Thoracic aorta (tissue), 2 donors: ENCODE data around the gene WNK2. TPM values are rescaled to one million over a fixed set of nuclear protein-coding genes. Genes with fewer than 3 reads are reported as not detected.
"Not testable (repeated sequence)": the region's sequence is repeated elsewhere in the genome, so short reads cannot be mapped to it uniquely, and the experiment has no call there.

ENCODE experiments used
- ATAC-seq: fragments of 150-250 bp; one replicate; pipeline ENCODE4 v1.8.0; 2017; ENCODE audit warnings: low read depth; ENCODE audit not compliant: insufficient number of reproducible peaks, low FRiP score
- DNase-seq: peaks from one replicate; pipeline ENCODE4 v3.0.0-alpha.2; 2020; ENCODE audit warnings: low spot score
- H3K27ac ChIP-seq, 2 donors: fragments of 200-600 bp; sonication (generic); 1 replicate in 1 of 2; 2 replicates in 1 of 2; pipeline ENCODE4 v1.5.1; 2016; ENCODE audit warnings: mild to moderate bottlenecking in 2 of 2, moderate library complexity in 2 of 2
- H3K27me3 ChIP-seq: fragments of 200-600 bp; sonication (generic); replicated peaks from 2 replicates; pipeline ENCODE4 v1.6.0; 2016; ENCODE audit warnings: mild to moderate bottlenecking; ENCODE audit not compliant: insufficient read depth
- H3K36me3 ChIP-seq: fragments of 200-600 bp; sonication (generic); one replicate; pipeline ENCODE4 v1.5.1; 2016
- H3K4me1 ChIP-seq, 2 donors: fragments of 200-600 bp; sonication (generic); 1 replicate in 1 of 2; 2 replicates in 1 of 2; pipeline versions ENCODE4 v1.5.1 to v1.6.0; 2016; ENCODE audit warnings: low read depth in 2 of 2, mild to moderate bottlenecking in 1 of 2; ENCODE audit not compliant: control insufficient read depth in 1 of 2
- H3K4me3 ChIP-seq: fragments of 200-600 bp; sonication (generic); 2 replicates; pipeline ENCODE4 v1.5.1; 2016; ENCODE audit warnings: mild to moderate bottlenecking
- H3K9me3 ChIP-seq: fragments of 200-600 bp; sonication (generic); 2 replicates; pipeline ENCODE4 v1.5.1; 2016
- CTCF ChIP-seq: fragments of 200-600 bp; sonication (generic); IDR thresholded peaks from one replicate; pipeline ENCODE4 v1.5.1; 2019; ENCODE audit warnings: antibody characterized with exemption
- total RNA-seq, 2 donors: library from RNA; depleted of rRNA; stranded (reverse); fragments of >200 nt; gene quantifications; one replicate each; pipeline versions ENCODE4 v1.1.0 to v1.2.3, GENCODE V29; 2016

WNK2 gene
- total RNA-seq, 2 donors from 2014 or later, result 0.95 to 4.7 TPM

- no peak overlapping the region for H3K4me3 ChIP-seq
These were observed 44.4 kb upstream of the WNK2 start for GRCh38 chr9:93139365-93140182.

GRCh38 chr9:93141771-93142483 is 42.0 kb upstream of the WNK2 start:
- no peak for TF ChIP-seq CTCF
- Histone ChIP-seq H3K27me3 (no peaks in the 10 kb centered on the region), H3K9me3 (no peaks in the 10 kb centered on the region), H3K27ac (peak overlapping the region; percentile 11 to 41), H3K4me1 (peaks cover 7 to 27% of the 10 kb centered on the region in 2 donors), H3K4me3 (no peak overlapping the region), H3K36me3 (no peaks in the 10 kb centered on the region)
- ATAC-seq (no peak), DNase-seq (no peak)

More at GRCh38 chr9:93139365-93140182, 44.4 kb upstream of the WNK2 start:
- Histone ChIP-seq H3K27ac (no peak overlapping the region), H3K36me3 (no peaks in the 10 kb centered on the region), H3K9me3 (no peaks in the 10 kb centered on the region), H3K4me1 (peaks cover 5 to 33% of the 10 kb centered on the region in 2 donors), H3K27me3 (no peaks in the 10 kb centered on the region)
- ATAC-seq (no peak), DNase-seq (no peak)
- TF ChIP-seq CTCF, result no peak

GRCh38 chr9:93143830-93144530 is 40.0 kb upstream of the WNK2 start:
- no peak for DNase-seq
- ATAC-seq, result peak; percentile 47
- no peaks in the 10 kb centered on the region for H3K27me3 ChIP-seq
- no peak for TF ChIP-seq CTCF
- H3K36me3 ChIP-seq, result no peaks in the 10 kb centered on the region
- peak overlapping the region; percentile 20 to 54 for H3K27ac ChIP-seq
- H3K4me3 ChIP-seq, result peak overlapping the region; percentile 18
- no peaks in the 10 kb centered on the region for H3K9me3 ChIP-seq
- H3K4me1 ChIP-seq, result peaks cover 7 to 27% of the 10 kb centered on the region in 2 donors

- H3K27me3 ChIP-seq, H3K9me3 ChIP-seq, H3K27ac ChIP-seq, DNase-seq, H3K36me3 ChIP-seq, ATAC-seq, H3K4me3 ChIP-seq: not testable (repeated sequence)
- peaks cover 7 to 27% of the 10 kb centered on the region in 2 donors for H3K4me1 ChIP-seq
These were observed 37.2 kb upstream of the WNK2 start for GRCh38 chr9:93146696-93147095.

GRCh38 chr9:93147632-93148031 is 36.3 kb upstream of the WNK2 start:
- Histone ChIP-seq H3K4me3 (no peak overlapping the region), H3K9me3 (no peaks in the 10 kb centered on the region), H3K27ac (no peak overlapping the region), H3K27me3 (no peaks in the 10 kb centered on the region), H3K36me3 (no peaks in the 10 kb centered on the region), H3K4me1 (peaks cover 7 to 18% of the 10 kb centered on the region in 2 donors)
- no peak for TF ChIP-seq CTCF
- ATAC-seq (no peak), DNase-seq (no peak)
